Measurements from ENCODE around the gene OR51E2.

OR51E2 gene

DNA sequence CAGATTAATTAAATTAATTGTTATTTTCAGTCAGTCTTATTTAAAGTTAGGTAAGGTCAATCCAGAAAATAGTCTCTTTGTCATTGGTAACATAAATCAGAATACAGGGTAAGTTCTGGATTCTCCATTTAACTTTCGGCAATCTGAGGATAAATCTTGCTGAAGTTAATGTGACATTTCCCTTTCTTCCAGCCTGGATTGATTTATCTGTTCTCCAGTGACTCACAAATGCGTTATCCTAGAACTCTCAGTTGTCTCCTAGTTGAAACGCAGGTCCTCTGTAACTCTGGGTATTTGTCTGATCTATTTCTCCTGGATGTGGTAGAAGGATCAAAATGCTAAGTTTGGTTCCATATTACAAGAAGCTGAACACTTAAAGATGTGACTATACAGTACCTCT, 32.9 kb downstream of the OR51E2 start:
- Histone ChIP-seq H3K9ac (ENCODE audit: low read length in 5 of 5) (no peak overlapping the region), H3K9me3 (ENCODE audit: control insufficient read depth in 5 of 5, low read length in 5 of 5) (no peaks in the 10 kb centered on the region), H3K36me3 (ENCODE audit: control insufficient read depth in 5 of 5, insufficient read depth in 5 of 5, low read length in 5 of 5) (no peaks in the 10 kb centered on the region), H3K27me3 (ENCODE audit: control insufficient read depth in 5 of 5, insufficient read depth in 4 of 5, low read length in 5 of 5) (no peaks in the 10 kb centered on the region), H3K4me1 (ENCODE audit: control insufficient read depth in 5 of 5, insufficient read depth in 5 of 5, low read length in 5 of 5) (no peaks in the 10 kb centered on the region), H3K27ac (ENCODE audit: low read depth, low read length) (no peak overlapping the region), H3K4me3 (ENCODE audit: low read depth in 1 of 5, low read length in 5 of 5) (no peak overlapping the region)

DNA sequence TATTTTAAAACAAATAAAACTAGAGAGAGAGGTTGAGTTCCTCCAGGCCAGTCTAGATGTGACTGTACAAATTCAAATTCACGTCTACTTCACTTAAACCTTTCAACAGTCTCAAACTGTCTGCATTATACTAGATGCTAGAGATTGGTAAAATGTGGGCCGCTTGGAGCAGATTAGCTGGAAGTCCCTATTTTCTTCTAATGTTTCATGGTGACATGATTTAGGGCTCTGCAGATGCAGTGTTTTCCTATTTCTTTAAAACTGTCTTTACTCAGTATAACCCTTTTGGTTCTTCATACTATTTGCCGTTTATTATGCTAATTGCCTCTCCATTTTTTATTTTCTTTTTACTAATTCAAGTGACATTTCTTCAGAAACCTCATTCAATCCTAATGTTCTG, 33.5 kb downstream of the OR51E2 start:
- Histone ChIP-seq H3K4me1 (ENCODE audit: control insufficient read depth in 5 of 5, insufficient read depth in 5 of 5, low read length in 5 of 5) (no peaks in the 10 kb centered on the region), H3K9ac (ENCODE audit: low read length in 5 of 5) (no peak overlapping the region), H3K4me3 (ENCODE audit: low read depth in 1 of 5, low read length in 5 of 5) (no peak overlapping the region), H3K27ac (ENCODE audit: low read depth, low read length) (no peak overlapping the region), H3K9me3 (ENCODE audit: control insufficient read depth in 5 of 5, low read length in 5 of 5) (no peaks in the 10 kb centered on the region), H3K27me3 (ENCODE audit: control insufficient read depth in 5 of 5, insufficient read depth in 4 of 5, low read length in 5 of 5) (no peaks in the 10 kb centered on the region), H3K36me3 (ENCODE audit: control insufficient read depth in 5 of 5, insufficient read depth in 5 of 5, low read length in 5 of 5) (no peaks in the 10 kb centered on the region)

GRCh38 chr11:4662876-4663275, 34.8 kb downstream of the OR51E2 start:
- Histone ChIP-seq H3K9me3 (ENCODE audit: control insufficient read depth in 5 of 5, low read length in 5 of 5) (no peaks in the 10 kb centered on the region), H3K4me1 (ENCODE audit: control insufficient read depth in 5 of 5, insufficient read depth in 5 of 5, low read length in 5 of 5) (no peaks in the 10 kb centered on the region), H3K27me3 (ENCODE audit: control insufficient read depth in 5 of 5, insufficient read depth in 4 of 5, low read length in 5 of 5) (no peaks in the 10 kb centered on the region), H3K4me3 (ENCODE audit: low read depth in 1 of 5, low read length in 5 of 5) (no peak overlapping the region), H3K27ac (ENCODE audit: low read depth, low read length) (no peak overlapping the region), H3K36me3 (ENCODE audit: control insufficient read depth in 5 of 5, insufficient read depth in 5 of 5, low read length in 5 of 5) (no peaks in the 10 kb centered on the region), H3K9ac (ENCODE audit: low read length in 5 of 5) (no peak overlapping the region)

GRCh38 chr11:4658629-4659445, 38.8 kb downstream of the OR51E2 start:
- H3K36me3 ChIP-seq (ENCODE audit: control insufficient read depth in 5 of 5, insufficient read depth in 5 of 5, low read length in 5 of 5) = no peaks in the 10 kb centered on the region
- no peak overlapping the region for H3K27ac ChIP-seq (ENCODE audit: low read depth, low read length)
- H3K27me3 ChIP-seq (ENCODE audit: control insufficient read depth in 5 of 5, insufficient read depth in 4 of 5, low read length in 5 of 5) = no peaks in the 10 kb centered on the region
- no peak overlapping the region for H3K9ac ChIP-seq (ENCODE audit: low read length in 5 of 5)
- no peak overlapping the region for H3K4me3 ChIP-seq (ENCODE audit: low read depth in 1 of 5, low read length in 5 of 5)
- H3K9me3 ChIP-seq (ENCODE audit: control insufficient read depth in 5 of 5, low read length in 5 of 5) = no peaks in the 10 kb centered on the region
- H3K4me1 ChIP-seq (ENCODE audit: control insufficient read depth in 5 of 5, insufficient read depth in 5 of 5, low read length in 5 of 5) = no peaks in the 10 kb centered on the region

GRCh38 chr11:4654635-4655369, 42.9 kb downstream of the OR51E2 start:
- H3K27me3 ChIP-seq (ENCODE audit: control insufficient read depth in 5 of 5, insufficient read depth in 4 of 5, low read length in 5 of 5) = no peaks in the 10 kb centered on the region
- H3K4me1 ChIP-seq (ENCODE audit: control insufficient read depth in 5 of 5, insufficient read depth in 5 of 5, low read length in 5 of 5) = no peaks in the 10 kb centered on the region
- no peak overlapping the region for H3K27ac ChIP-seq (ENCODE audit: low read depth, low read length)
- H3K36me3 ChIP-seq (ENCODE audit: control insufficient read depth in 5 of 5, insufficient read depth in 5 of 5, low read length in 5 of 5) = peaks cover 0 to 11% (median 0%) of the 10 kb centered on the region in 5 donors
- H3K9ac ChIP-seq (ENCODE audit: low read length in 5 of 5) = no peak overlapping the region
- no peak overlapping the region for H3K4me3 ChIP-seq (ENCODE audit: low read depth in 1 of 5, low read length in 5 of 5)
- no peaks in the 10 kb centered on the region for H3K9me3 ChIP-seq (ENCODE audit: control insufficient read depth in 5 of 5, low read length in 5 of 5)

DNA sequence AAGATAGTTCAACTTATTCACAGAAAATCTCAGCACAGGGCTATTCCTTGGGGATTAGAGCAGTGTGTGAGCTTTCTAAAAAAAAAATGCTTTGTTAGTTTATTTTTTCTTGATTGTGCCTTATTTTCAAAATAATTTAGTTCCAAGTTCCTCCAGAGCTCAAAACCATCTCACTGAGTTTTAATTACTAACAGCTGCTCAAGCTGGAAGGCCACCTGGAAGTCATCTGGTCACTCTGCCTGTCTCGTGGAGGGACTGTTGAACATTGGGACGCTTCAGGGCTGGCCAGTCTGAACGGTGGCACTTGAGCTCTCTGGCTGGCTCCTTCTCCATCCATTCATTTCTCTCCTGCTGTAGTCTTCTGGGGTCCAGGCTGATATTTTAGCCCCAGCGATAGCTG, 49.9 kb downstream of the OR51E2 start:
- H3K27ac ChIP-seq (ENCODE audit: low read depth, low read length) = no peak overlapping the region
- peak overlapping the region in 1 of 5 donors; percentile 5 for H3K9ac ChIP-seq (ENCODE audit: low read length in 5 of 5)
- H3K27me3 ChIP-seq (ENCODE audit: control insufficient read depth in 5 of 5, insufficient read depth in 4 of 5, low read length in 5 of 5) = peaks cover 0 to 4% (median 0%) of the 10 kb centered on the region in 5 donors
- H3K36me3 ChIP-seq (ENCODE audit: control insufficient read depth in 5 of 5, insufficient read depth in 5 of 5, low read length in 5 of 5) = peaks cover 0 to 5% (median 0%) of the 10 kb centered on the region in 5 donors
- H3K4me1 ChIP-seq (ENCODE audit: control insufficient read depth in 5 of 5, insufficient read depth in 5 of 5, low read length in 5 of 5) = peaks cover 0 to 44% (median 9%) of the 10 kb centered on the region in 5 donors
- H3K9me3 ChIP-seq (ENCODE audit: control insufficient read depth in 5 of 5, low read length in 5 of 5) = no peaks in the 10 kb centered on the region
- H3K4me3 ChIP-seq (ENCODE audit: low read depth in 1 of 5, low read length in 5 of 5) = no peak overlapping the region

DNA sequence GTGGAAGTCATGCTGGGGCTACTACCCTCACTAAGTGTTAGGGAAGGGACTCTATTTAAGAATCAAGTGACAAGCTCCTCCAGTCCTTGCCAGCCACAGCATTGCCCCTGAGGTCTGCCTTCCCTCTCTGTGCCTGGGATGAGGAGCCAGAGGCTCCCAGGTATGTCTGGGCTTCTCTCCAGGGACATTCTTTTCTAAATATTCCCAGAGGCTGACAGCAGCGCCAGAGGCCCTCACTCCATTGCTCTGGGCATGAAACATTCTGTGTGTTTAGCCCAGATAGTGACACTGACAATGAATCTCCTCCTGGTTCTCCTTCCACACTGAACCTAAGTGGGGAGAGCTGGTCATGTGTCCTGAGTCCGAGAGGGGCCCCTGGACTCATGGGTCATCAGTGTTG, 51.7 kb downstream of the OR51E2 start:
- peaks cover 0 to 60% (median 13%) of the 10 kb centered on the region in 5 donors for H3K4me1 ChIP-seq (ENCODE audit: control insufficient read depth in 5 of 5, insufficient read depth in 5 of 5, low read length in 5 of 5)
- H3K9ac ChIP-seq (ENCODE audit: low read length in 5 of 5) = peak overlapping the region in 1 of 5 donors; percentile 32
- H3K36me3 ChIP-seq (ENCODE audit: control insufficient read depth in 5 of 5, insufficient read depth in 5 of 5, low read length in 5 of 5) = no peaks in the 10 kb centered on the region
- H3K9me3 ChIP-seq (ENCODE audit: control insufficient read depth in 5 of 5, low read length in 5 of 5) = no peaks in the 10 kb centered on the region
- H3K27ac ChIP-seq (ENCODE audit: low read depth, low read length) = no peak overlapping the region
- peaks cover 0 to 6% (median 0%) of the 10 kb centered on the region in 5 donors for H3K27me3 ChIP-seq (ENCODE audit: control insufficient read depth in 5 of 5, insufficient read depth in 4 of 5, low read length in 5 of 5)
- H3K4me3 ChIP-seq (ENCODE audit: low read depth in 1 of 5, low read length in 5 of 5) = peak overlapping the region in 3 of 5 donors; percentile 20 to 67 (median 52)

GRCh38 chr11:4644233-4644632, 53.4 kb downstream of the OR51E2 start:
- H3K27ac ChIP-seq (ENCODE audit: low read depth, low read length) = no peak overlapping the region
- H3K4me3 ChIP-seq (ENCODE audit: low read depth in 1 of 5, low read length in 5 of 5) = peak overlapping the region in 4 of 5 donors; percentile 52 to 67 (median 62)
- H3K9me3 ChIP-seq (ENCODE audit: control insufficient read depth in 5 of 5, low read length in 5 of 5) = no peaks in the 10 kb centered on the region
- H3K4me1 ChIP-seq (ENCODE audit: control insufficient read depth in 5 of 5, insufficient read depth in 5 of 5, low read length in 5 of 5) = peaks cover 0 to 61% (median 13%) of the 10 kb centered on the region in 5 donors
- peaks cover 0 to 8% (median 0%) of the 10 kb centered on the region in 5 donors for H3K27me3 ChIP-seq (ENCODE audit: control insufficient read depth in 5 of 5, insufficient read depth in 4 of 5, low read length in 5 of 5)
- no peaks in the 10 kb centered on the region for H3K36me3 ChIP-seq (ENCODE audit: control insufficient read depth in 5 of 5, insufficient read depth in 5 of 5, low read length in 5 of 5)
- peak overlapping the region in 2 of 5 donors; percentile 32 to 68 for H3K9ac ChIP-seq (ENCODE audit: low read length in 5 of 5)

- H3K36me3 ChIP-seq (ENCODE audit: control insufficient read depth in 5 of 5, insufficient read depth in 5 of 5, low read length in 5 of 5) = no peaks in the 10 kb centered on the region
- H3K9me3 ChIP-seq (ENCODE audit: control insufficient read depth in 5 of 5, low read length in 5 of 5) = no peaks in the 10 kb centered on the region
- peaks cover 0 to 58% (median 13%) of the 10 kb centered on the region in 5 donors for H3K4me1 ChIP-seq (ENCODE audit: control insufficient read depth in 5 of 5, insufficient read depth in 5 of 5, low read length in 5 of 5)
- H3K27me3 ChIP-seq (ENCODE audit: control insufficient read depth in 5 of 5, insufficient read depth in 4 of 5, low read length in 5 of 5) = peaks cover 0 to 8% (median 0%) of the 10 kb centered on the region in 5 donors
- peak within 1 kb of the TSS in 4 of 5 donors; percentile 52 to 67 (median 62) for H3K4me3 ChIP-seq (ENCODE audit: low read depth in 1 of 5, low read length in 5 of 5)
- H3K27ac ChIP-seq (ENCODE audit: low read depth, low read length) = peak within 1 kb of the TSS; percentile 61
- peak within 1 kb of the TSS in 2 of 5 donors; percentile 32 to 68 for H3K9ac ChIP-seq (ENCODE audit: low read length in 5 of 5)
Measured at GRCh38 chr11:4643682-4644081, 54.0 kb downstream of the OR51E2 start, which contains the start of gene OR51E1. Gene OR51E1, plus strand, starts transcription at chr11:4643982. Its CDS starts 8,545 bp downstream, at chr11:4652527.

DNA sequence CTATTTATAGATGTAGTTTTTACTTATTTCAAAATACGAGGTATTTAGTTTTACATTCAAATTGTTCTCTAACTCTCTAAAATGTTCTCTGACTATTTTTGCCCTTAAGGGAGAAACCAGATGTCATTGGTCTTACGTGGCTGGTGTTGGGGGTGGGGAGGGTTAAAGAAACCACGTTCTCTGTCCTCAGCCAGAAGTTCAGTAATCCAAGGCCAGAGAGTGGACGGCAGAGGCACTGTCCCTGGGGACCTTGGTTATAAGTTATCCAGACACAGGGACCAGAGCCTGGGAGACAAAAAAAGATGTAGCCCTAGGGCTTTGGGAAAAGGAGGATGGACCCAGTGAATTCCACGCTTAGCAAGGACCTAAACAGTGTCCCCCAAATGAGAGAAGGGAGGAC, 54.6 kb downstream of the OR51E2 start:
- H3K9ac ChIP-seq (ENCODE audit: low read length in 5 of 5) = peak overlapping the region in 1 of 5 donors; percentile 68
- no peaks in the 10 kb centered on the region for H3K9me3 ChIP-seq (ENCODE audit: control insufficient read depth in 5 of 5, low read length in 5 of 5)
- H3K27ac ChIP-seq (ENCODE audit: low read depth, low read length) = peak overlapping the region; percentile 61
- H3K27me3 ChIP-seq (ENCODE audit: control insufficient read depth in 5 of 5, insufficient read depth in 4 of 5, low read length in 5 of 5) = peaks cover 0 to 8% (median 0%) of the 10 kb centered on the region in 5 donors
- peaks cover 0 to 53% (median 12%) of the 10 kb centered on the region in 5 donors for H3K4me1 ChIP-seq (ENCODE audit: control insufficient read depth in 5 of 5, insufficient read depth in 5 of 5, low read length in 5 of 5)
- H3K36me3 ChIP-seq (ENCODE audit: control insufficient read depth in 5 of 5, insufficient read depth in 5 of 5, low read length in 5 of 5) = no peaks in the 10 kb centered on the region
- peak overlapping the region in 3 of 5 donors; percentile 52 to 67 (median 65) for H3K4me3 ChIP-seq (ENCODE audit: low read depth in 1 of 5, low read length in 5 of 5)
